ENCODE results near the gene ACAD10. TPM values are rescaled to one million over a fixed set of nuclear protein-coding genes. Genes with fewer than 3 reads are reported as not detected.

ACAD10 gene
- total RNA-seq, 1 experiment from 2014 or later: 12.4 TPM

Small RNA genes within 50 kb of the gene (small RNA-seq; reads per million reads assigned to genes)
- not detected for gene MIR6761

Other genes with a start within 250 kb of the ACAD10 start
- 14.5 and 29.9 TPM in 2 replicates for gene ATXN2, start 86.7 kb upstream of the ACAD10 start, total RNA-seq (2014; rRNA removed; shearing (Covaris generic))
- 7.2 and 9.0 TPM in 2 replicates for gene BRAP, start 97 bp upstream of the ACAD10 start, total RNA-seq (2014; rRNA removed; shearing (Covaris generic))
- gene ALDH2, start 80.9 kb downstream of the ACAD10 start, total RNA-seq (2014; rRNA removed; shearing (Covaris generic)): 70.9 and 94.6 TPM in 2 replicates
- gene MAPKAPK5, start 156.2 kb downstream of the ACAD10 start, total RNA-seq (2014; rRNA removed; shearing (Covaris generic)): 87.7 and 117 TPM in 2 replicates